ENCODE data around the gene OR51D1.
A peak's percentile ranks its signal among the peaks of the same experiment; 100 is the strongest.

Gene OR51D1

GRCh38 chr11:4610258-4610935 is 26.9 kb upstream of the OR51D1 start:
- TF ChIP-seq CTCF (IDR thresholded peaks at IDR 0.05) = no peak

DNA sequence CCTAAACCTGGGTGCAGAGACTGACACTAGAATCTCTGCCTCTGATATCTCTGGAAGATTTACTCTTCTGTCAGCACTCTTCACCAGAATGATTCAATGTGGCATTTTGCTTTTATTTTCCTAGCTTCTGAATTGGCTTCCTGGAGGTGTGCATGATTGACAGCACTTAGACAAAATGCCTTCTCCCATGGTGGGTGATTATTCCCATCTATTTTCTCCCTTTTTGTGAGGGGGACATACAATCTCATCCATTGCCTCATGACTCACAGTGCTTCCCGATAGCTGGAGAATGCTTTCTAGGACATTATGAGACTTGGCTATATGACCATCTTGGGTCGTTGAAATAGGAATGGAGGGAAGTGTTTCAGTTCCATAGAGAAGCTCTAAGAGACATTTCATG is 25.3 kb upstream of the OR51D1 start:
- TF ChIP-seq CTCF (IDR thresholded peaks at IDR 0.05) = no peak

- no peak for TF ChIP-seq CTCF (IDR thresholded peaks at IDR 0.05)
Measured at GRCh38 chr11:4615856-4616444, 21.3 kb upstream of the OR51D1 start.

DNA sequence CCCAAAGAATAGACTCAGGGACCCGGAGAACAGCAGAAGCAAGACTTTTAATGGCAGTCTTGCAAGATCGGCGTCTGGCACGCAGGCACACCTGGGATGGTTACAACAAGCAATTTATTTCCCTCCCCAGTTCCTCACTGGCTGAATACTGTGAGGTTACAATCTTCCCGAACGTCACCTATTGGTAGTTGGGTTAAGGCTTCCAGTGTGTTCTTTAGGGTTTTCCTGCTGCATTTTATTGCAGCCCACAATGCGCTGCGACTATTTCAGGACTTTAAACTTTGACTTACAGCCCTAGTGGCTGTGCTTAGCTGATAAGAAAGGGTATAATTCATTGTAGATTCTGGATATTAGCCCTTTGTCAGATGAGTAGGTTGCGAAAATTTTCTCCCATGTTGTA is 17.8 kb upstream of the OR51D1 start:
- TF ChIP-seq CTCF (IDR thresholded peaks at IDR 0.05) = no peak

DNA sequence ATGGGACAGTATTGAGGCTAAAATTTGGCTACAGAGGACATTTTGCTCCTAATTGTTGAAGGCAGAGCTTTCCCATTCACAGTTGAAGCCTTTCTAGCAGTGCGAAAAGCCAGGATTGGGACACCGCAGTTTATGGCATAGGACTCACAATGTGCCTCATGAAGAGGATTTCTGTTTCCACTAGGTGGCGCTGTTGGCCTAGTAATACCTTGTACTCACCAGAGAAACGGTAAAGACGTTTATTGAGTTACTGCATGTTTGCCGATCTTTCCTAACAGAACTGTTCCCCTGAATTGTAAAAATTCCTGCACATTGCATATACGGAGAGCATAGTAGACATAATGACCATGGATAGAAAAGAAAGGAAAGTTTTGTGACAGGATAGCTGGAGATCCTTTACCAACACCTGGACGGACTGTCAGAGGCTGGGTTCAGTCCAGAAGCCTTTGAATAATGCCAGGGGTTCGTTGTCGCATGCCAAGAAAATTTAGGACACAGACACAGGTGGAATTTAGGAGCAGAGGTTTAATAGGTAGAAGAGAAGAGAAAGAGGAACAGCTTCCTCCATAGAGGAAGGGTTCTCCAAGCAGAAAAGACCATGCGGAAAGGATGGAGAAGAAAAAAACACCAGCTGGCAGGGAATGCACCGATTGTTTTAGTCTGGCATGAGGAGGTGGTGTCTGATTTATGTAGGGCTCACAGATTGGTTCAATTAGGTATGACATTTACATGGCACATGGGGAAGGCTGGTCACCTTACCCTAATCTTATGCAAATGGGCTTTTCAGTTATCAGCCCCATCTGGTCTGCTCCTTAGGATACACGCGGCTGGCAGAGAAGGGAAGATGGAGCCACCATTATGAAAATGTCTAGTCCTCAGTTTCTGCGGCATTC is 10.8 kb upstream of the OR51D1 start:
- TF ChIP-seq CTCF (IDR thresholded peaks at IDR 0.05) = peak; percentile 73

GRCh38 chr11:4636136-4636535 is 1.1 kb upstream of the OR51D1 start:
- TF ChIP-seq CTCF (IDR thresholded peaks at IDR 0.05) = no peak

- TF ChIP-seq CTCF (IDR thresholded peaks at IDR 0.05) = no peak
Measured at GRCh38 chr11:4637662-4638047, 378 bp downstream of the OR51D1 start.
